Measurements from ENCODE around the gene DEAF1.

The DEAF1 gene

GRCh38 chr11:596374-596773 lies 98.6 kb downstream of the DEAF1 start:
- no peak for DNase-seq (ENCODE audit: low read depth)
- H3K4me3 ChIP-seq (ENCODE audit: low read depth, low read length): no peak overlapping the region
- no peak for TF ChIP-seq CTCF (IDR thresholded peaks at IDR 0.05; ENCODE audit: control insufficient read depth, extremely low read depth, insufficient read depth)

- TF ChIP-seq CTCF (IDR thresholded peaks at IDR 0.05; ENCODE audit: control insufficient read depth, extremely low read depth, insufficient read depth): no peak
- H3K4me3 ChIP-seq (ENCODE audit: low read depth, low read length): no peak overlapping the region
- no peak for DNase-seq (ENCODE audit: low read depth)
Measured at GRCh38 chr11:595400-595799, 99.6 kb downstream of the DEAF1 start.
